Renal cortex interstitium (tissue), 11 donors: ENCODE results near the gene PLTP. TPM values are rescaled to one million over a fixed set of nuclear protein-coding genes. Genes with fewer than 3 reads are reported as not detected.

ENCODE experiments used
- DNase-seq, 11 donors: peaks; one replicate each; pipeline ENCODE4 v3.0.0-alpha.2; 2013; ENCODE audit warnings: low read depth in 9 of 11, low spot score in 4 of 11; ENCODE audit errors: extremely low read depth in 1 of 11
- polyA plus RNA-seq, 3 donors: library from polyadenylated mRNA; unstranded; fragments of 120-200 nt; gene quantifications; one replicate each; pipeline ENCODE4 v1.2.1, GENCODE V29; 2013; ENCODE audit not compliant: insufficient read length in 3 of 3

The PLTP gene
- polyA plus RNA-seq, 3 donors = 115 to 141 (median 141) TPM

DNA sequence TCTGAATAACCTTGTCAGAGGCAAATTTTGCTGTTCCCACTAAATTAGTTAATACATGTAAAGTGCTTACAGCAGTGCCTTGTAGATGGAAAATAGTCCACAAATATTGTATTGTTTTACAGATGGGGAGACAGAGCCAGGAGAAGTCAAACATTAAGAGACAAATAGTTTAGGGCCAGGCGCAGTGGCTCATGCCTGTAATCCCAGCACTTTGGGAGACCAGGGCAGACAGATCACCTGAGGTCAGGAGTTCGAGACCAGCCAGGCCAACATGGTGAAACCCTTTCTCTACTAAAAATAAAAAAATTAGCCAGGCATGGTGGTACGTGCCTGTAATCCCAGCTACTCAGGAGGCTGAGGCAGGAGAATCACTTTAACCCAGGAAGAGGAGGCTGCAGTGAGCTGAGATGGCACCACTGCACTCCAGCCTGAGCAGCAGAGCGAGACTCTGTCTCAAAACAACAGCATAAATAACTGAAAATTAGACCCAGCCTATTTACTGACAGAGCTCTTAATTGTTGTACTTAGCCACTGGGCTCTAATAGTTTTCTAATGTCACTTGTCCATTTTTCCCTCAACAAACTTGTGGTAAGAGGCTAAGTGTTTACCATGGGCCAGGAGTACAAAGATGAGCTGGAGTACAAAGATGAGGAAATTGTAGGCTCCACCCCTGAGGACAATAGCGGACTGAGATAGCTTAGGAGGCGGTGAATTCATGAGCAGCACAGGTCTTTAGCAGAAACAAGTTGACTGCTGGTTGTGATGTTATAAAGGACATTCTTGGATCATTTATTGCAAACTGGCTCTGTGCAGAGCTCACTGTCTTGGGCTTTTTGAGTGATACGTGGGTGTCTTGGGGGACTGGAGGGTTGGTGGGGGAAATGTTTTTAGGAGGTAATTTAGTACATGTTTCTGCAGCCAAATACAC, 48.1 kb downstream of the PLTP start:
- DNase-seq = no peak

DNA sequence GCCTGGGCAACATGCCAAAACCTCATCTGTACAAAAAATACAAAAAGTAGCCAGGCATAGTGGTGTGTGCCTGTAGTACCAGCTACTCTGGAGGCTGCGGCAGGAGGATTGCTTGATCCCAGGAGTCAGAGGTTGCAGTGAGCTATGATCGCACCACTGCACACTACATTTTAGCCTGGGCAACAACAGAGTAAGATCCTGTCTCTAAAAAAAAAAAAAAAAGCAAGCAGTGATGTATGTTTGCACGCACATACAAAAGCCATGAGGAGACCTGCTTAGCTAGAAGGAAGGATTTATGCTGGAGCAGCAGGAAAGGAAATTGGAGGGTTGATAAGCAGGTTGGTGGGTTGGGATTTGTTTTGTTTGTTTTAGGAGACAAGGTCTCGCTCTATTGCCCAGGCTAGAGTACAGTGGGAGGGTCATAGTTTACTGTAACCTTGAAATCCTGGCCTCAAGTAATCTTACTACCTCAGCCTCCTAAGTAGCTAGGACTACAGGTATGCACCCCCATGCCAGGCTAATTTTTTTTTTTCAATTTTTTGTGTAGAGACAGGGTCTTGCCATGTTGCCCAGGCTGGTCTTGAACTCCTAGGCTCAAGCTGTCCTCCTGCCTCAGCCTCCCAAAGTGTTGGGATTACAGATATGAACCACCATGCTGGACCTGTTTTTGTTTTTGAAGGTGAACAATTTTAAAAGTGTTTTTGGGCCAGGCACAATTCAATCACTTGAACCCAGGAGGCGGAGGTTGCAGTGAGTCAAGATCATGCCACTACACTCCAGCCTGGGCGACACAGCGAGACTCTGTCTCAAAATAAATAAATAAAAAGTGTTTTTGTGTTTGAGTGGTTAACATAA, 50.5 kb downstream of the PLTP start:
- no peak for DNase-seq

DNA sequence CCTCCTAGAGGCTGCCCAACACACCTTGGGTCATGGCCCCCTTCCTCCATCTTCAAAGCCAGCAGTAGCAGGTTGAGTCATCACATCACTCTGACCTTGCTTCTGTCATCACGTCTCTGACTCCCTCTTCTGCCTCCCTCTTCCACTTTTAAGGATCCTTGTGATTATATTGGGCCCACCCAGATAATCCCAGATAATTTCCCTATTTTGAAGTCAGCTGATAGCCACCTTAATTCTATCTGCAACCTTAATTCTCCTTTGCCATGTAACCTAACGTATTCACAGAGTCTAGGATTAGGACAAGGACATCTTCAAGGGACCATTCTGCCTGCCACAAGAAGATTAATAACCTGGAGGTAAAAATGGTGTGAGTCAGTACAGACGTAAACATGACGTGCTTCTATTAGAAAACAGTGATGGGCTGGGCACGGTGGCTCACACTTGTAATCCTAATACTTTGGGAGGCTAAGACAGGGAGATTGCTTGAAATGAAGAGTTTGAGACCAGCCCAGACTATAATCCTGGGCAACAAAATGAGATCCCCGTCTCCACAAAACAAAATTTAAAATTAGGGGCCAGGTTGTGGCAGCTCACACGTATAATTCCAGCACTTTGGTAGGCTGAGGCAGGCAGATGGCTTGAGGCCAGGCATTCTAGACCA, 51.3 kb downstream of the PLTP start:
- no peak for DNase-seq

DNA sequence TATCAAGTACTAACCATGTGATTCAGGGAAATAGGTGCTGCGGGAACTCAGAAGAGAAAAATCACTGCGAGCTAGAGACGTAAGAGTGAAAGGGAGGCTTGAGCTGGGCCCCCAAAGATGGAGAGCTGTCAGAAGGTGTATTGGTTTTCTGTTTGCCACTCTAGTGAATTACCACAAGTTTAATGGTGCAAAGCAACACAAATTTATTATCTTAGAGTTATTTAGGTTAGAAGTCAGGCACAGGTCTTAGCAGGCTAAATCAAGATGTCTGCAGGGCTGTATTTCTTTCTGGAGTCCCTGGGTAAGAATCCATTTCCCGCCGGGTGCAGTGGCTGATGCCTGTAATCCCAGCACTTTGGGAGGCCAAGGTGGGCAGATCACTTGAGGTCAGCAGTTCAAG, 52.0 kb downstream of the PLTP start:
- DNase-seq = peak in 3 of 11 donors; percentile 24 to 38 (median 29)

DNA sequence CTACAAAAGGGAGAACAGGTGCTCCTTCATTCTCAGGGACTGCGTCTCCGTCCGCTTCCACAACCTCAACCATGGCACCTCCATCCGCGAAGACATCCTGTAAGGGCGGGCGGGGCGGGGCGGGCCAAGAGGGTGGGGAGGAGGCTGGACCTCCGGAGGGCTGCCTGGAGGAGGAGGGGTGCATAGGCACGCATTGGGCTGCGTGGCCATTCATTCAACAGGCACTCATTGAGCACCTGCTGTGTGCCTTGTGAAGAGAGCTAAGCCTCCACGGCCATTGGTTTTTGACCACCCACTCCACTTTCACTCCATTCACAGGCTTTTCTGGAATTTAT, 54.1 kb downstream of the PLTP start:
- DNase-seq = no peak

DNA sequence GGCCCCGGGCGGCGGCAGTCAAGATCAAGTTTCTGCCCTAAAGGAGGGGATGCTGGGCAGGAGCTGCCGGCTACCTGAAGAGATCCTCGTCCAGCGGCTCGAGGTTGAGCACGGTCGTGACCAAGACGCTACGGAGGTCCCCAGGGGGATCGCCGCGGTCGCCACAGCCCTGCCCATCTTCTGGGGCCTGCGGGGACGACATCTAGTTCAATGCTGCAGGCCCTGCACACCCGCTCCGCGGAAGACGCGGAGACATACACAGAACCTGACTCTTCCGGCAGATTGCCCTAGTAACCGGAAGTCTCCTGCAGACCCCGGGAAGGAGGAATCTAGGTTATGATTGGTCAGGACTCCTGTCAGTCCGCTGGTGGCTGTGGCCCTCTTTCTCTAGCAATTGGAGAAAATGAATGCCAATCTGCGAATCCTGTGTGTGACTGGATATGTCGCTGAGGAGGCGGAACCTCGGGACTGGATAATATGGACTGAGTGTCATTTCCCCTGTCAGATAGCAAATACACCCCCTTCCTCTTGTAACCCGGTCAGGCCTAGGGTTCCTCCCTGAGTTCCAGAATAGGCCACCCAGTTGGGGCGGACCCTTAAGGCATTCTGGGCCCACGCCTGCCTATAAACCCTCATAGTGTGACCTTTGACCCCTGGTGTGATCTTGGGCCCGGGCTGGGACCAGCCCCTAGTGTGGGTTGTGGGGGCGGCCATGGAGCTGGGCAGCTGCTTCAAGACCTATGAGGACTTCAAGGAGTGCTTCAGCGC, 54.7 kb downstream of the PLTP start, which contains the start of the genes ACOT8 and ZSWIM3:
Gene ACOT8 (minus strand): TSS at position 279 of the 768 bp plus-strand sequence. CDS start 77 bp downstream, at position 202.
Gene ZSWIM3 (plus strand): TSS at position 501 of the 768 bp plus-strand sequence. CDS start 212 bp downstream, at position 713.
- DNase-seq = peak; percentile 100

DNA sequence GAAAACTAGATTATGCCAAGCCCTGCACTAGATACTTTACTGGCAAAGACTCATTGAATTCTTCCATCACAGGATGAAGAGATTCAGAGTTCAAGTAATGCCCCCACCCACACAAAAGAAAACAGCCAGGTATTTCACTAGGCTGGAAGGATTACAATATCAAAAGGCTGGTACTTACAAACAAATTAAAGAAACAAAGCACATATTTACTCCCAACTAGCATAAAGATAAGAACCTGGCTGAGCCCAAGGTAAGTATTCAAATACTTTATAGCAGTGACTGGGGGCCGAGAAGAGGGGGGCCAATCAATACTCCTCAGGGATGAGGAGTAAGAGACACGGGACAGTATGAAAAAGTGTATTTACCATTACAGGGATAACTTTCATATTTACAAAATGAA, 58.5 kb downstream of the PLTP start:
- DNase-seq = no peak

DNA sequence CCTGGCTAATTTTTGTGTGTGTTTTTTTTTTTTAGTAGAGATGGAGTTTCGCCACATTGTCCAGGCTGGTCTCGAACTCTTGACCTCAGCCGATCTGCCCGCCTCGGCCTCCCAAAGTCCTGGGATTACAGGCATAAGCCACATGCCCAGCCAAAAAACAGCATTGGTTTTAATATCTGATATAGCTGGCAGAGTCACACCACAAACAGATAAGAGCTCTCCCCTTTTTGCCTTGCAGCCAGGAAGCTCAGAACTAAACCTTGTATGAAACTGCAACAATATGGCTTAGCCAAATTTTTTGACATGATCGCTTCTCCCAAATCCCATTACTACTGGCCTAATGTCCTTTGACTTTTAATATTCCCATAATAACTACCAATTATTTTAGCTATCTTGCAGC, 59.6 kb downstream of the PLTP start:
- DNase-seq = no peak

DNA sequence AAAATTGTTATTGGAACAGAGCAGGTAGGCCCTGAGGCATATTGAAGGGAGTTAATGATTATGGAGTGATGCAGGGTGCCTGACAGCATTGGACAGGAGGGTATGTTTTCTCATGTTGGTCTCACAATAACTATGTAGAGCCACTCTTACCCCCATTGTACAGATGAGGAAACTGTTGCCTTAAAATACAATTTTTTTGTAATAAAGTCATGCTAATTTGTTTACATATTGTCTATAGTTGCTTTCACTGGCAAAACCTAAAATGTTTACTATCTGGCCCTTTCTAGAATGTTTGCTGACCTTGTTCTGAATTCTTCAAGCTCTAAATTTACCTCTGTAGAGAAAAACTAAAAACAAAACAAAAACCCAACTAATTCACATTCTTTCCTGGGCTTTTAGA, 60.5 kb downstream of the PLTP start:
- DNase-seq = no peak

DNA sequence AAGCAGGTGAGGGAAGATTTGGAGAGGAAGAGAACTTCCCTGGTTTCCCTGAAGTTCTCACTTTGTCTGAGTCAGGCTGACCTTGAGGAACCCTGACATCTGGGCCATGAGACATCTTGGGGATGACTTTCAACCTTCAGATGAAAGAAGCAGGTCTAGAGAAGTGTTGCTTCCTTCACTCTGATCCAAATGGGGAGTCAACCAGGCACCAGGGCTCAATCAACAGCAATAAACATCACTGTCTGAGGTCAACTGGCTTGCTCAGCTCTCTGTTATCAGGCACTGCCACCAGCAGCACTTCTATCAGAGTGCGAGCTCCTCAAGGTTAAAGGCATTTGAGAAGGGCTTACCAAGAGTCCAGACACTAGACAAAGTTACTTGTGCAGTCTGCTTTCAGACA, 61.0 kb downstream of the PLTP start:
- no peak for DNase-seq

DNA sequence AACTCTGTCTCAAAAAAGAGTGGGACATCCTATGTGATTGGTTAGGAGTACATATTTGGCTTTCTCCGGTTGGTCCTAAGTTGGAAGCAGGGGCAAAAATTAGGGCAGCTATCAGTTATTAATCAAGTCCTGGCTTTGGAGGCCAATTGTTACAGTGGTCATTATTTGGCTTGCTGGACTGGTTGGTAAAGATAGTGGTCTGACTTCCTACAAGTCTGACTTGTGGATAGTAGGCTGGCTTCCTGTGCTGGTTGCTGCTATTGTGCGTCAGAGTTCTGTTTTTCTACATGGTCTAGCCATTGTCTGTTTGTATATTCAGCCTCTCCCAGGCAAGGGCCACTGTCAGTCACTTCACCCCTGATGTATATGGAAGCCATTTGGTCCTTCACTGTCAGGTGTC, 61.7 kb downstream of the PLTP start:
- no peak for DNase-seq

DNA sequence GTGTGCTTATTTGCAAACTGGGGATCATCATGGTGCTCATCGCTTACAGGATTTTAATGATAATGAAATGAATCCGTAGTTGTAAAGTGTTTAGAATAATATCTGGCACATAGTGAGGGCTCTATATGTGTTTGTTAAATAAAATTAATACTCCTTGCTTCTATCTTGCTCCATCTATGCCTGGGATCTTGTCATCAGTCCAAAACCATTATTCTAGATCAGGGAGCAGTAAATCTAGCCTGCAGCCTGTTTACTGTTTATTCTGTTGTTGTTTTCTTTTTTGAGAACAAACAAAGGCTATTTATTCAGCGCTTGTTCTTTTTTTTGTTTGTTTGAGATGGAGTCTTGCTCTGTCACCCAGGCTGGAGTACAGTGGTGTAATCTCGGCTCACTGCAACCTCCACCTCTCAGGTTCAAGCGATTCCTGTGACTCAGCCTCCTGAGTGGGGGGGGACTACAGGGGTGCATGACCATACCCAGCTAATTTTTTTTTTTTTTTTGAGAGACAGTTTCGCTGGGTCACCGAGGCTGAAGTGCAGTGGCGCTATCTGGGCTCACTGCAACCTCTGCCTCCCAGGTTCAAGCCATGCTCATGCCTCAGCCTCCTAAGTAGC, 62.9 kb downstream of the PLTP start:
- no peak for DNase-seq

Other genes with a start within 250 kb of the PLTP start
- gene WFDC11, start 241.9 kb downstream of the PLTP start, polyA plus RNA-seq = not detected
- gene WFDC13, start 210.1 kb downstream of the PLTP start, polyA plus RNA-seq = under 1 TPM in 1 of 3 donors, not detected in 2; 0.07 TPM
- gene WFDC10B, start 207.1 kb downstream of the PLTP start, polyA plus RNA-seq = not detected
- not detected for gene SPINT4, start 189.8 kb downstream of the PLTP start, polyA plus RNA-seq
- 1 to 10 TPM in 2 of 3 donors, under 1 TPM in 1; 0.44 to 2.2 (median 1.3) TPM for gene WFDC3, start 120.3 kb downstream of the PLTP start, polyA plus RNA-seq
- gene DNTTIP1, start 120.2 kb downstream of the PLTP start, polyA plus RNA-seq = 10 to 100 TPM; 34.5 to 40.9 (median 35.8) TPM
- 10 to 100 TPM; 49.3 to 84.3 (median 74.4) TPM for gene UBE2C, start 99.5 kb downstream of the PLTP start, polyA plus RNA-seq
- gene TNNC2, start 84.8 kb downstream of the PLTP start, polyA plus RNA-seq = 1 to 10 TPM in 1 of 3 donors, under 1 TPM in 2; 0.50 to 2.5 (median 0.50) TPM
- 10 to 100 TPM; 10.8 to 21.0 (median 14.2) TPM for gene SNX21, start 78.4 kb downstream of the PLTP start, polyA plus RNA-seq
- gene ACOT8, start 54.8 kb downstream of the PLTP start, polyA plus RNA-seq = 10 to 100 TPM; 19.2 to 31.3 (median 25.3) TPM
- 1 to 10 TPM; 5.1 to 5.5 (median 5.2) TPM for gene ZSWIM3, start 54.5 kb downstream of the PLTP start, polyA plus RNA-seq
- 10 to 100 TPM; 15.3 to 18.9 (median 16.6) TPM for gene ZSWIM1, start 30.9 kb downstream of the PLTP start, polyA plus RNA-seq
- gene SPATA25, start 24.5 kb downstream of the PLTP start, polyA plus RNA-seq = 1 to 10 TPM; 2.7 to 7.2 (median 3.5) TPM
- 1 to 10 TPM; 4.7 to 9.8 (median 7.5) TPM for gene NEURL2, start 20.9 kb downstream of the PLTP start, polyA plus RNA-seq
- gene CTSA, start 20.8 kb downstream of the PLTP start, polyA plus RNA-seq = 100 to 1,000 TPM; 120 to 166 (median 127) TPM
- 10 to 100 TPM; 44.7 to 52.7 (median 44.9) TPM for gene PCIF1, start 22.5 kb upstream of the PLTP start, polyA plus RNA-seq
- 10 to 100 TPM; 10.4 to 18.5 (median 14.4) TPM for gene ZNF335, start 60.0 kb upstream of the PLTP start, polyA plus RNA-seq
- under 1 TPM; 0.45 to 0.89 (median 0.61) TPM for gene MMP9, start 96.8 kb upstream of the PLTP start, polyA plus RNA-seq
- 1 to 10 TPM; 1.5 to 2.6 (median 2.5) TPM for gene SLC12A5, start 117.1 kb upstream of the PLTP start, polyA plus RNA-seq
- gene NCOA5, start 177.8 kb upstream of the PLTP start, polyA plus RNA-seq = 10 to 100 TPM; 50.8 to 60.5 (median 57.0) TPM
- gene CD40, start 206.2 kb upstream of the PLTP start, polyA plus RNA-seq = 1 to 10 TPM; 4.1 to 5.7 (median 5.3) TPM